H1 (cell line): ENCODE data around the gene R3HDM4.

Experiments used
- BACH1 ChIP-seq: IDR thresholded peaks from 2 replicates; pipeline ENCODE4 v1.6.1; 2012; ENCODE audit warnings: low read length, improper control_type of control experiment
- GTF2F1 ChIP-seq: IDR thresholded peaks from 2 replicates; pipeline ENCODE4 v1.6.1; 2012; ENCODE audit warnings: low read depth, low read length, improper control_type of control experiment, borderline replicate concordance
- POLR2A ChIP-seq, 2 experiments: IDR thresholded peaks; 1 replicate in 1 of 2; 2 replicates in 1 of 2; pipeline ENCODE4 v1.6.1; 2011; ENCODE audit warnings: low read depth in 2 of 2, low read length in 2 of 2, mild to moderate bottlenecking in 2 of 2; ENCODE audit errors: control extremely low read depth in 1 of 2
- RAD21 ChIP-seq, 2 experiments: IDR thresholded peaks in 1 of 2; conservative IDR thresholded peaks in 1 of 2; 2 replicates each; pipeline ENCODE4 v1.6.1; 2011; ENCODE audit warnings: low read depth in 2 of 2, low read length in 2 of 2, improper control_type of control experiment in 1 of 2, inconsistent platforms in 1 of 2, mild to moderate bottlenecking in 1 of 2, moderate library complexity in 1 of 2
- SUZ12 ChIP-seq: fragments of 200-600 bp; sonication (generic); IDR thresholded peaks from 2 replicates; pipeline ENCODE4 v1.6.1; 2012; ENCODE audit warnings: mild to moderate bottlenecking, inconsistent platforms, low read length, moderate library complexity, mixed read lengths
- USF2 ChIP-seq: IDR thresholded peaks from 2 replicates; pipeline ENCODE4 v1.6.1; 2011; ENCODE audit warnings: low read length, improper control_type of control experiment
- ZNF274 ChIP-seq: IDR thresholded peaks from 2 replicates; pipeline ENCODE4 v1.7.0; 2012; ENCODE audit warnings: low read length, borderline replicate concordance; ENCODE audit errors: extremely low read depth
- TF ChIP-seq, protein P1 (sequence below): IDR thresholded peaks from 2 replicates; pipeline ENCODE4 v1.6.1; 2012; ENCODE audit warnings: inconsistent platforms
- TF ChIP-seq, protein P2 (sequence below), 3 experiments: IDR thresholded peaks; 1 replicate in 2 of 3; 2 replicates in 1 of 3; pipeline versions ENCODE4 v1.5.1 to v1.6.1; 2011; ENCODE audit warnings: low read length in 3 of 3, mild to moderate bottlenecking in 3 of 3, inconsistent platforms in 2 of 3, low read depth in 1 of 3, moderate library complexity in 1 of 3; ENCODE audit not compliant: insufficient read depth in 1 of 3; ENCODE audit errors: control extremely low read depth in 1 of 3

- TF ChIP-seq, protein P1, sequence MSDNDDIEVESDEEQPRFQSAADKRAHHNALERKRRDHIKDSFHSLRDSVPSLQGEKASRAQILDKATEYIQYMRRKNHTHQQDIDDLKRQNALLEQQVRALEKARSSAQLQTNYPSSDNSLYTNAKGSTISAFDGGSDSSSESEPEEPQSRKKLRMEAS = no peak
- TF ChIP-seq RAD21 (IDR thresholded peaks at IDR 0.05 in 1 of 2, conservative IDR thresholded peaks at IDR 0.05 in 1 of 2; ENCODE audit: low read depth in 2 of 2, low read length in 2 of 2) (no peak), BACH1 (no peak), SUZ12 (no peak), GTF2F1 (no peak), ZNF274 (no peak), POLR2A (IDR thresholded peaks at IDR 0.05; ENCODE audit: control extremely low read depth in 1 of 2, low read depth in 2 of 2, low read length in 2 of 2) (no peak; a peak in 1 of 3 replicates), USF2 (no peak)
- TF ChIP-seq, protein P2, sequence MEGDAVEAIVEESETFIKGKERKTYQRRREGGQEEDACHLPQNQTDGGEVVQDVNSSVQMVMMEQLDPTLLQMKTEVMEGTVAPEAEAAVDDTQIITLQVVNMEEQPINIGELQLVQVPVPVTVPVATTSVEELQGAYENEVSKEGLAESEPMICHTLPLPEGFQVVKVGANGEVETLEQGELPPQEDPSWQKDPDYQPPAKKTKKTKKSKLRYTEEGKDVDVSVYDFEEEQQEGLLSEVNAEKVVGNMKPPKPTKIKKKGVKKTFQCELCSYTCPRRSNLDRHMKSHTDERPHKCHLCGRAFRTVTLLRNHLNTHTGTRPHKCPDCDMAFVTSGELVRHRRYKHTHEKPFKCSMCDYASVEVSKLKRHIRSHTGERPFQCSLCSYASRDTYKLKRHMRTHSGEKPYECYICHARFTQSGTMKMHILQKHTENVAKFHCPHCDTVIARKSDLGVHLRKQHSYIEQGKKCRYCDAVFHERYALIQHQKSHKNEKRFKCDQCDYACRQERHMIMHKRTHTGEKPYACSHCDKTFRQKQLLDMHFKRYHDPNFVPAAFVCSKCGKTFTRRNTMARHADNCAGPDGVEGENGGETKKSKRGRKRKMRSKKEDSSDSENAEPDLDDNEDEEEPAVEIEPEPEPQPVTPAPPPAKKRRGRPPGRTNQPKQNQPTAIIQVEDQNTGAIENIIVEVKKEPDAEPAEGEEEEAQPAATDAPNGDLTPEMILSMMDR (IDR thresholded peaks at IDR 0.05; ENCODE audit: control extremely low read depth in 1 of 3, insufficient read depth in 1 of 3, low read depth in 1 of 3, low read length in 3 of 3) = no peak
These were observed 23.2 kb downstream of the R3HDM4 start for GRCh38 chr19:889662-890295.
